KMS-11 (cell line): ENCODE results near the gene GNL1.

ENCODE experiments used
- H2AFZ ChIP-seq: fragments of 200-600 bp; sonication (generic); 2 replicates; pipeline ENCODE4 v1.6.1; 2016; ENCODE audit warnings: antibody characterized with exemption, mixed run types, low read depth
- H3K27ac ChIP-seq: fragments of 200-600 bp; sonication (generic); 2 replicates; pipeline ENCODE4 v1.6.1; 2016; ENCODE audit warnings: mild to moderate bottlenecking, mixed run types
- H3K27me3 ChIP-seq: fragments of 200-600 bp; sonication (generic); 2 replicates; pipeline ENCODE4 v1.6.1; 2017; ENCODE audit warnings: mild to moderate bottlenecking, low read depth, mixed run types, moderate library complexity; ENCODE audit not compliant: insufficient read depth
- H3K36me3 ChIP-seq: fragments of 200-600 bp; sonication (generic); 2 replicates; pipeline ENCODE4 v1.6.1; 2017; ENCODE audit warnings: mild to moderate bottlenecking, mixed run types; ENCODE audit not compliant: insufficient read depth
- H3K4me1 ChIP-seq: fragments of 200-600 bp; sonication (generic); 2 replicates; pipeline ENCODE4 v1.6.1; 2016; ENCODE audit warnings: mild to moderate bottlenecking, low read depth, mixed run types; ENCODE audit not compliant: poor library complexity, severe bottlenecking
- H3K4me2 ChIP-seq: fragments of 200-600 bp; sonication (generic); 2 replicates; pipeline ENCODE4 v1.7.0; 2016; ENCODE audit warnings: mild to moderate bottlenecking, mixed run types
- H3K4me3 ChIP-seq: fragments of 200-600 bp; sonication (generic); IDR thresholded peaks from 2 replicates; pipeline ENCODE4 v1.6.1; 2017; ENCODE audit warnings: low read depth, low read length, mixed read lengths; ENCODE audit not compliant: insufficient read depth
- H3K79me2 ChIP-seq: fragments of 200-600 bp; sonication (generic); 2 replicates; pipeline ENCODE4 v1.6.1; 2016; ENCODE audit warnings: low read depth, mixed run types; ENCODE audit not compliant: insufficient read depth
- H3K9ac ChIP-seq: fragments of 200-600 bp; sonication (generic); 2 replicates; pipeline ENCODE4 v1.6.1; 2016; ENCODE audit warnings: mild to moderate bottlenecking, mixed run types
- H4K20me1 ChIP-seq: fragments of 200-600 bp; sonication (generic); 2 replicates; pipeline ENCODE4 v1.6.1; 2016; ENCODE audit warnings: mild to moderate bottlenecking, mixed run types; ENCODE audit not compliant: insufficient read depth
- CTCF ChIP-seq: fragments of 200-600 bp; sonication (generic); conservative IDR thresholded peaks from 2 replicates; pipeline ENCODE4 v1.6.1; 2017; ENCODE audit warnings: low read depth, mild to moderate bottlenecking, antibody characterized with exemption, low read length, moderate library complexity, mixed read lengths

GNL1 gene

GRCh38 chr6:30583921-30584320 is 27.6 kb upstream of the GNL1 start:
- no peaks in the 10 kb centered on the region for H3K4me1 ChIP-seq
- no peak overlapping the region for H3K27ac ChIP-seq
- H3K9ac ChIP-seq, result no peak overlapping the region
- H3K36me3 ChIP-seq, result peaks cover 9% of the 10 kb centered on the region; the same call in 1 of the 2 replicates
- H4K20me1 ChIP-seq, result no peaks in the 10 kb centered on the region
- no peak overlapping the region for H3K4me2 ChIP-seq
- H2AFZ ChIP-seq, result no peak overlapping the region
- H3K4me3 ChIP-seq, result no peak overlapping the region
- no peak for TF ChIP-seq CTCF
- H3K79me2 ChIP-seq, result no peaks in the 10 kb centered on the region
- H3K27me3 ChIP-seq, result no peaks in the 10 kb centered on the region

- no peak overlapping the region for H3K27ac ChIP-seq
- peaks cover 12% of the 10 kb centered on the region for H3K4me1 ChIP-seq
- H3K27me3 ChIP-seq, result no peaks in the 10 kb centered on the region
- no peak overlapping the region for H3K4me3 ChIP-seq
- TF ChIP-seq CTCF, result no peak
- no peak overlapping the region for H2AFZ ChIP-seq
- peaks cover 18% of the 10 kb centered on the region; the same call in 1 of the 2 replicates for H3K36me3 ChIP-seq
- H3K9ac ChIP-seq, result no peak overlapping the region
- 0 out of 2 replicates have a peak, but pooled peaks cover 11% of the 10 kb centered on the region for H4K20me1 ChIP-seq
- peaks cover 33% of the 10 kb centered on the region for H3K79me2 ChIP-seq
- no peak overlapping the region for H3K4me2 ChIP-seq
Observed at GRCh38 chr6:30578051-30578450, 21.8 kb upstream of the GNL1 start.

- no peak for TF ChIP-seq CTCF
- H2AFZ ChIP-seq, result no peak overlapping the region
- peaks cover 49% of the 10 kb centered on the region for H3K79me2 ChIP-seq
- H3K27me3 ChIP-seq, result no peaks in the 10 kb centered on the region; the same call in 1 of the 2 replicates
- H3K27ac ChIP-seq, result no peak overlapping the region
- H4K20me1 ChIP-seq, result 0 out of 2 replicates have a peak, but pooled peaks cover 11% of the 10 kb centered on the region
- peak overlapping the region; percentile 66; the same call in 1 of the 2 replicates for H3K4me2 ChIP-seq
- H3K36me3 ChIP-seq, result peaks cover 2% of the 10 kb centered on the region; the same call in 1 of the 2 replicates
- peaks cover 31% of the 10 kb centered on the region for H3K4me1 ChIP-seq
- H3K9ac ChIP-seq, result no peak overlapping the region
- H3K4me3 ChIP-seq, result no peak overlapping the region
Observed at GRCh38 chr6:30573113-30573512, 16.8 kb upstream of the GNL1 start.

GRCh38 chr6:30572148-30572547 is 15.9 kb upstream of the GNL1 start:
- Histone ChIP-seq H3K79me2 (peaks cover 49% of the 10 kb centered on the region), H3K4me2 (peak overlapping the region; percentile 66), H3K9ac (peak overlapping the region; percentile 75; the same call in 1 of the 2 replicates), H3K4me3 (no peak overlapping the region), H3K36me3 (no peaks in the 10 kb centered on the region), H4K20me1 (0 out of 2 replicates have a peak, but pooled peaks cover 11% of the 10 kb centered on the region), H3K27me3 (no peaks in the 10 kb centered on the region; the same call in 1 of the 2 replicates), H3K27ac (no peak overlapping the region), H2AFZ (no peak overlapping the region), H3K4me1 (peaks cover 31% of the 10 kb centered on the region)
- TF ChIP-seq CTCF, result no peak
